T47D (cell line): ENCODE measurements around the gene FOXB2.
"Not testable (repeated sequence)": the region's sequence is repeated elsewhere in the genome, so short reads cannot be mapped to it uniquely, and the experiment has no call there.

Experiments used
- DNase-seq, 2 experiments: peaks; one replicate each; pipeline versions ENCODE4 v3.0.0 to v3.0.0-alpha.2; 2011 to 2012; ENCODE audit warnings: low read depth in 1 of 2, low spot score in 1 of 2
- JUND ChIP-seq: IDR thresholded peaks from 2 replicates; pipeline ENCODE4 v1.6.1; 2012; ENCODE audit warnings: low read depth
- in situ Hi-C: cut with HindIII; loops from 2 replicates; pipeline ENCODE4 v1.10.0; 2016; ENCODE audit warnings: low sequenced_read_pairs, low pct_unique_long_range_greater_than_20kb

The FOXB2 gene

DNA sequence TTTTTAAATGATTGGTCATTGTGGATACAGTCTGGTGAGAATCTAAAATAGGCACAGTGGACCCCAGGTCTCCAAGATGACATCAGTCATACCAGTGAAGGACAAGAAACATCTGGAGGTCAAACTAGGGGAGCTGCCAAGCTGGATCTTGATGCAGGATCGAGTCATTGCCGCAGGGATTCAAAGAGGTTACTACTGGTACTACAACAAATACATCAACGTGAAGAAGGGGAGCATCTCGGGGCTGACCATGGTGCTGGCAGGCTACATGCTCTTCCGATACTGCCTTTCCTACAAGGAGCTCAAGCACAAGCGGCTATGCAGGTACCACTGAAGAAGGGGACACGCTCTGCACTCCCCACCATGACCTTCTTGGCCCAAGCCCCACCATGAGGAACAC, 20.9 kb downstream of the FOXB2 start:
- DNase-seq: no peak
- no peak for TF ChIP-seq JUND
- in situ Hi-C loops: no loop called here

- DNase-seq: not testable (repeated sequence)
These were observed 24.3 kb downstream of the FOXB2 start for GRCh38 chr9:77043743-77044142.

DNA sequence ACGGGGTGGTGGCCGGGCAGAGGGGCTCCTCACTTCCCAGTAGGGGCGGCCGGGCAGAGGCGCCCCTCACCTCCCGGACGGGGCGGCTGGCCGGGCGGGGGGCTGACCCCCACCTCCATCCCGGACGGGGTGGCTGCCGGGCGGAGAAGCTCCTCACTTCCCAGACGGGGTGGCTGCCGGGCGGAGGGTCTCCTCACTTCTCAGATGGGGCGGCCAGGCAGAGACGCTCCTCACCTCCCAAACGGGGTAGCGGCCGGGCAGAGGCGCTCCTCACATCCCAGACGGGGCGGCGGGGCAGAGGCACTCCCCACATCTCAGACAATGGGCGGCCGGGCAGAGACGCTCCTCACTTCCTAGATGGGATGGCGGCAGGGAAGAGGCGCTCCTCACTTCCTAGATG, 41.2 kb downstream of the FOXB2 start:
- in situ Hi-C loops, DNase-seq: not testable (repeated sequence)

More at GRCh38 chr9:77043743-77044142, 24.3 kb downstream of the FOXB2 start:
- in situ Hi-C loops: not testable (repeated sequence)

- no peak for TF ChIP-seq JUND
- in situ Hi-C loops: no loop called here
- no peak for DNase-seq
These were observed 44.3 kb downstream of the FOXB2 start for GRCh38 chr9:77063645-77064285.

DNA sequence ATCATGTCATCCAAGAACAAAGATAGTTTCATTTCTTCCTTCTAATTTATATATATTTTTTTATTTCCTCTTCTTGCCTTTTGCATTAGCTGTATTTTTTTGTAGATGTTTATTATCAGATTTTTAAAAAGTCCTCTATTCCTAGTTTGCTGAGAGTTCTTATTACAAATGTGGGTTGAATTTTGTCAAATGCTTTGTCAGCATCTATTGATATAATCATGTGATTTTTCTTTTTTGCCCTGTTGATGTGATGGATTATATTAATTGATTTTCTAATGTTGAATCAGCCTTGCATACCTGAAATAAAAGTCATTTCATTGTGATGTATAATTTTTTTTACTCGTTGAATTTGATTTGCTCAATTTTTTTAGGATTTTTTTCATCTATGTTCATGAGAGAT, 46.9 kb downstream of the FOXB2 start:
- in situ Hi-C loops: no loop called here
- DNase-seq: no peak
- no peak for TF ChIP-seq JUND
